Large intestine (tissue), 3 donors: Measurements from ENCODE around the gene FBN2. TPM values are rescaled to one million over a fixed set of nuclear protein-coding genes. Genes with fewer than 3 reads are reported as not detected.

Experiments used
- DNase-seq, 2 donors: peaks; one replicate each; pipeline versions ENCODE4 v3.0.0 to v3.0.0-alpha.2; 2013
- H3K27ac ChIP-seq: one replicate; pipeline ENCODE4 v1.5.1; 2013; ENCODE audit warnings: low read length
- H3K27me3 ChIP-seq: 2 replicates; pipeline ENCODE4 v1.6.1; 2013; ENCODE audit warnings: low read length; ENCODE audit not compliant: control insufficient read depth, insufficient read depth
- H3K36me3 ChIP-seq: 2 replicates; pipeline ENCODE4 v1.6.1; 2013; ENCODE audit warnings: low read length; ENCODE audit not compliant: control insufficient read depth, insufficient read depth
- H3K4me1 ChIP-seq: one replicate; pipeline ENCODE4 v1.6.1; 2013; ENCODE audit warnings: low read length; ENCODE audit not compliant: control insufficient read depth, insufficient read depth
- H3K4me3 ChIP-seq: one replicate; pipeline ENCODE4 v1.5.1; 2013; ENCODE audit warnings: low read length
- H3K9me3 ChIP-seq: one replicate; pipeline ENCODE4 v1.6.1; 2013; ENCODE audit warnings: mild to moderate bottlenecking, low read depth, low read length, moderate library complexity; ENCODE audit not compliant: control insufficient read depth
- WGBS: methylation state at CpG from one replicate; pipeline ENCODE4 v1.1.5; 2013; ENCODE audit warnings: low lambda C conversion rate; ENCODE audit not compliant: insufficient coverage; 5-methylcytosine and 5-hydroxymethylcytosine counted together
- polyA plus RNA-seq: library from polyadenylated mRNA; unstranded; fragments of 120-200 nt; gene quantifications from one replicate; pipeline ENCODE4 v1.2.1, GENCODE V29; 2013

The FBN2 gene
- polyA plus RNA-seq, 1 donor: 21.8 TPM

DNA sequence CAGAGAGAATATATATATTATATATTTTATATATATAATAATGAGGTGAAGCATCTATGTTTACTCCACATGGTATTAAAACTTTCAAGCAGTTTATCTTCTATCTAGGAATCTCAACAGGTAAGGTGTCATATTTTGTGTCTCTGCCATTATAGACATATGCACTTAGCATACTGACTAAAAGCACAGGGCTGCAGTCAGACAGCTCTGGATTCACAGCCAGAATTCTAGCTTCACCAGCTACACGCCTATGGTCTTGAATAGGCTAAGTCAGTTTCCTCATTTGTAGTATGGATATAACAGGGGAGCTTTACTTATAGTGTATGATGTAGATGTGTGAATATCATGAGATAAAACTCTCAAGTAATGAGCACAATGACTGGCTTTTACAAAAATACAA lies 57.9 kb downstream of the FBN2 start:
- Histone ChIP-seq H3K4me3 (no peak overlapping the region), H3K4me1 (no peaks in the 10 kb centered on the region), H3K27me3 (no peaks in the 10 kb centered on the region), H3K27ac (no peak overlapping the region), H3K9me3 (no peaks in the 10 kb centered on the region), H3K36me3 (no peaks in the 10 kb centered on the region)
- WGBS: no CpG with 5 or more reads among the region's 1 CpG
- no peak for DNase-seq

DNA sequence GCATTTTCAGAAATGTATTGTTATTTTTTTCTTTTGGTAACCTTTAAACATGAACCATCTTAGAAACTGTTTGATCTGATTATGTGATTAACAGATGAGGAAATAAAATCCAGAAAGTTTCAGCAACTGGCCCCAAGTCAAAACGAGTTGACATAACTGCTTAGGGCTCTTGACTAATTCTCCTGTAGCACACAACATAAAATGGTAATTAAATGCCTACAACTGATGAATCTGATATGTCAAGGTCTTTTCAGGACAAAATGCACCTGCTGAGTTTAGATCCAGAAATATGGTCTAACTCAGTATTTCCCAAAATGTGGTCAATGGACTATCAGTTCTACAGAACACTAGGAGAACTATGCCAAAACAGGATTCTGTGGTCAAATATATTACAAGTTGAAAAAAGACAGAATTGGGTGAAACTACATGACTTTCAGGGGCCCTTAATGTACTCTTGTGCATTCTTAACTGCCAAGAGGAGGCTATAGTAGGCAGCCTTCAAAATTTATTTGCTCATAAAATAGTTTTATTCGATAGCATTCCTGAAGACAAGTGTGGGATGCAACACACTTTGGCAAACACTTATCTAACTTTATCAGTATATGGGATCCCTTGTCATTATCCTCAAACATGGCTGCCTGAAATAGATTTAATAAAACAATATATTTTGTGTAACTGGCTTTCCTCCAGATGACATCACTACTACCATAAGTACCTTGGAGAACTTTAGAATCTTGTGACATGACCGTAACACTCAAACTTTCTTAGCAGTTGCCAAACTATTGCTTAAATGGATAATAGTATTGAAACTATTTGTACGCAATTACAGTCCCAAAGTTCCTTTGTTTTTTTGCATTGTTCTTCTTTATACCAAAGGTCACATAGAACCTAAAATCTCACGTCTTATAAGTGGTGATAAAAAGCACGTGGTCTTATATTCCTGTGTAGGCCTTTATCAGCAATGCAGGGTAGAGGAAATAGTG lies 59.4 kb downstream of the FBN2 start:
- no peak overlapping the region for H3K27ac ChIP-seq
- no peak for DNase-seq

DNA sequence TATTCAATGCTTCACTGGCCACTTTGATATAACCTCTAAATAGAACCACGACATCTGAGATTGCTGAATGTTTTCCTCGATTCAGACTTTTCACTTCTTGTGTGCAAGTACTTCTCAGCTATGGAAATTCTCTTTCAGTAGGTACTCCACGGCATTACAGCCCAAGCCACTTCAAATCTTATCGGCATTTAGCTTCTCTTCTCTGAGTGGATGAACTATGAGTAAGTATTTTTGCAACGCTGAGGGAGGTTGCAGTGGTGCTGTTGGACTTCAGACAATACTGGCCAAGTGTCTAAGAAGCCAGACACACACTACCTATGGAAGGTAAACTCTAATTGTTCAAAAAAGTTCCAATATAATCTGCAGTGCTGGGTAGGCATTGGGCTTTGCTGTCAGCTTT lies 60.1 kb downstream of the FBN2 start:
- Histone ChIP-seq H3K27me3 (no peaks in the 10 kb centered on the region), H3K36me3 (no peaks in the 10 kb centered on the region), H3K4me3 (no peak overlapping the region), H3K4me1 (no peaks in the 10 kb centered on the region), H3K27ac (no peak overlapping the region), H3K9me3 (no peaks in the 10 kb centered on the region)
- WGBS: no CpG with 5 or more reads among the region's 5 CpGs
- DNase-seq: no peak

More for the DNA sequence above, 59.4 kb downstream of the FBN2 start:
- H3K9me3 ChIP-seq: no peaks in the 10 kb centered on the region
- no peaks in the 10 kb centered on the region for H3K4me1 ChIP-seq
- no peak overlapping the region for H3K4me3 ChIP-seq
- WGBS: 82% methylated on average over 3 of the region's 6 CpGs
- H3K36me3 ChIP-seq: no peaks in the 10 kb centered on the region
- no peaks in the 10 kb centered on the region for H3K27me3 ChIP-seq

DNA sequence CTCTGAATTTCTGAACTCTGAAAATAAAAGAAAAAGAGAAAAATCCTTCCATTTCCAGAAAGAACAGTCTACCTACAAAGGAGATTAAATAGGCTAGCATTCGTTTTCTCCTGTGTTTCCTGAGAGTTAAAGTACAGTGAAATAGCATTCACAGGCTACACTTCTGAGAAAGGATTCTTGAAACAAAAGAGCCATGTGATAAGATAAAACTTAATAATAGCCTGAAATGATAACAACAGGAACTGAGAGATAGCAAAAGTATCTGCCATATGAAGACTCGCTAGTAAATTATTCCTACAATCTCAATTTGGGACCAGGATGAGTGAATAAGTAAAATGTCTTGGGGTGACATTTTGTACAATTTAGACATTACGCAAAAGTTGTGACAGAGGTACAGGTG lies 62.4 kb downstream of the FBN2 start:
- H3K9me3 ChIP-seq: no peaks in the 10 kb centered on the region
- H3K4me3 ChIP-seq: no peak overlapping the region
- no peaks in the 10 kb centered on the region for H3K36me3 ChIP-seq
- H3K4me1 ChIP-seq: no peaks in the 10 kb centered on the region
- H3K27me3 ChIP-seq: no peaks in the 10 kb centered on the region
- 100% methylated on average over 1 of the region's 3 CpGs for WGBS
- H3K27ac ChIP-seq: no peak overlapping the region
- no peak for DNase-seq

GRCh38 chr5:128472919-128473318 lies 65.1 kb downstream of the FBN2 start:
- no peak overlapping the region for H3K27ac ChIP-seq
- no CpG with 5 or more reads among the region's 4 CpGs for WGBS
- H3K4me1 ChIP-seq: no peaks in the 10 kb centered on the region
- H3K27me3 ChIP-seq: no peaks in the 10 kb centered on the region
- H3K36me3 ChIP-seq: peaks cover 4% of the 10 kb centered on the region
- H3K4me3 ChIP-seq: no peak overlapping the region
- H3K9me3 ChIP-seq: no peaks in the 10 kb centered on the region
- no peak for DNase-seq

DNA sequence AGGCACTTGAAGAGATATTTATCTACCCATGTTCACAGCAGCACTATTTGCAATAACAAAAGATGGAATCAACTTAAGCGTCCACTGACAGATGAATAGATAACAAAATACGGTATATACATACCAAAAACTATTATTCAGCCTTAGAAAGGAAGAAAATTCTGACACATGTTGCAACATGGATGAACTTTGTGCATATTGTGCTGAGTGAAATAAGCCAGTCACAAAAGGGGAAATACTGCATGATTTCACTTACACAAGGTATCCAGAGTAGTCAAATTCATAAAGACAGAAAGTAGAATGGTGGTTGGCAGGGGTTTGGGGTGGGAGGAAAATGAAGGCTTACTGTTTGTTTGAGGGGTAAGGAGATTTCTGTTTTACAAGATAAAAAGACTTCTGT lies 66.0 kb downstream of the FBN2 start:
- Histone ChIP-seq H3K27me3 (no peaks in the 10 kb centered on the region), H3K4me1 (no peaks in the 10 kb centered on the region), H3K9me3 (no peaks in the 10 kb centered on the region), H3K36me3 (peaks cover 4% of the 10 kb centered on the region), H3K27ac (no peak overlapping the region), H3K4me3 (no peak overlapping the region)
- no peak for DNase-seq
- 67% methylated on average over 1 of the region's 2 CpGs for whole genome bisulfite sequencing

GRCh38 chr5:128470663-128471062 lies 67.4 kb downstream of the FBN2 start:
- no peaks in the 10 kb centered on the region for H3K27me3 ChIP-seq
- no peak overlapping the region for H3K4me3 ChIP-seq
- no peaks in the 10 kb centered on the region for H3K9me3 ChIP-seq
- H3K4me1 ChIP-seq: no peaks in the 10 kb centered on the region
- 100% methylated on average over 1 of the region's 1 CpG for WGBS
- DNase-seq: no peak
- no peak overlapping the region for H3K27ac ChIP-seq
- H3K36me3 ChIP-seq: peaks cover 4% of the 10 kb centered on the region

DNA sequence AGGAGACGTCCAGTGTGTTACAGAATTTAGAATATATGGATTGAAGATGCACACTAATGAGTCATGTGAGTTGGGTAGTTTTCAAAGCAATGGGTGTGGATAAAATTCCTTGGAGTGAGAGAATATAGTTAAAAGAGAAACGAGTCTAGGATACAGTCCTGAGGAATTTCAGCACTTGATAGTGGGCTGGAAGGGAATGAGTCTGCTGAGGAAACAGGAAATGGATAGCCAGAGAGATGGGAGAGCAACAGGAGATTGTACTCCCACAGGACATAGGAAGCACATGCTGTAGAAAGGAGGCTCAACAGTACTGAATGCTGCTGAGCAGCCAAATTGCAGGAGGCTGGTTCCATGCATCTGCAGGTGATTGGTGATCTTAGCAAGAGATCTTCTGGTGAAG lies 68.1 kb downstream of the FBN2 start:
- no peak overlapping the region for H3K27ac ChIP-seq
- 83% methylated on average over 1 of the region's 2 CpGs for WGBS
- no peak for DNase-seq

GRCh38 chr5:128466980-128467379 lies 71.1 kb downstream of the FBN2 start:
- Histone ChIP-seq H3K9me3 (no peaks in the 10 kb centered on the region), H3K36me3 (peaks cover 4% of the 10 kb centered on the region), H3K27me3 (no peaks in the 10 kb centered on the region), H3K4me3 (no peak overlapping the region), H3K4me1 (no peaks in the 10 kb centered on the region), H3K27ac (no peak overlapping the region)
- no peak for DNase-seq
- WGBS: no CpG with 5 or more reads among the region's 1 CpG

More for the DNA sequence above, 68.1 kb downstream of the FBN2 start:
- no peaks in the 10 kb centered on the region for H3K27me3 ChIP-seq
- no peaks in the 10 kb centered on the region for H3K4me1 ChIP-seq
- H3K4me3 ChIP-seq: no peak overlapping the region
- H3K36me3 ChIP-seq: peaks cover 4% of the 10 kb centered on the region
- H3K9me3 ChIP-seq: no peaks in the 10 kb centered on the region

- DNase-seq: no peak
- Histone ChIP-seq H3K4me1 (no peaks in the 10 kb centered on the region), H3K9me3 (no peaks in the 10 kb centered on the region), H3K4me3 (no peak overlapping the region), H3K27ac (no peak overlapping the region), H3K27me3 (no peaks in the 10 kb centered on the region), H3K36me3 (peaks cover 4% of the 10 kb centered on the region)
- WGBS: 73% methylated on average over 5 of the region's 5 CpGs
Observed at GRCh38 chr5:128466554-128466953, 71.5 kb downstream of the FBN2 start.

GRCh38 chr5:128464596-128464995 lies 73.4 kb downstream of the FBN2 start:
- H3K4me3 ChIP-seq: no peak overlapping the region
- no peak for DNase-seq
- no peaks in the 10 kb centered on the region for H3K9me3 ChIP-seq
- WGBS: no CpG with 5 or more reads among the region's 9 CpGs
- H3K4me1 ChIP-seq: no peaks in the 10 kb centered on the region
- no peaks in the 10 kb centered on the region for H3K27me3 ChIP-seq
- no peak overlapping the region for H3K27ac ChIP-seq
- H3K36me3 ChIP-seq: no peaks in the 10 kb centered on the region
